Natural killer cell (primary cell): Measurements from ENCODE around the gene PDE5A. TPM values are rescaled to one million over a fixed set of nuclear protein-coding genes. Genes with fewer than 3 reads are reported as not detected.

Source experiments
- ATAC-seq, 3 donors: fragments of 150-1000 bp in 2 of 3; fragments of 200-7000 bp in 1 of 3; cut with Tn5 transposase; 1 replicate in 1 of 3; 2 replicates in 2 of 3; pipeline ENCODE4 v1.10.0; 2021; ENCODE audit warnings: mild to moderate bottlenecking in 2 of 3, moderate library complexity in 2 of 3
- DNase-seq, 2 donors: peaks; one replicate each; pipeline versions ENCODE4 v3.0.0 to v3.0.0-alpha.2; 2013 to 2021; ENCODE audit warnings: mixed read lengths in 1 of 2
- H3K27ac ChIP-seq: one replicate; pipeline ENCODE4 v1.5.1; 2013; ENCODE audit warnings: mild to moderate bottlenecking, low read length
- H3K27me3 ChIP-seq: one replicate; pipeline ENCODE4 v1.6.1; 2013; ENCODE audit warnings: low read length; ENCODE audit not compliant: control insufficient read depth, insufficient read depth
- H3K36me3 ChIP-seq: one replicate; pipeline ENCODE4 v1.6.1; 2013; ENCODE audit warnings: low read length; ENCODE audit not compliant: control insufficient read depth, insufficient read depth
- H3K4me1 ChIP-seq: one replicate; pipeline ENCODE4 v1.6.1; 2013; ENCODE audit warnings: low read length; ENCODE audit not compliant: control insufficient read depth, insufficient read depth
- H3K4me3 ChIP-seq: one replicate; pipeline ENCODE4 v1.5.1; 2013; ENCODE audit warnings: low read length
- H3K9me3 ChIP-seq: one replicate; pipeline ENCODE4 v1.6.1; 2013; ENCODE audit warnings: low read length; ENCODE audit not compliant: control insufficient read depth, insufficient read depth
- H3K27ac Mint-ChIP-seq, 2 donors: one replicate each; pipeline ENCODE4 v1.8.0; 2022; ENCODE audit warnings: mild to moderate bottlenecking in 2 of 2, mixed read lengths in 2 of 2, moderate library complexity in 1 of 2
- H3K27me3 Mint-ChIP-seq, 2 donors: one replicate each; pipeline ENCODE4 v1.8.0; 2022; ENCODE audit warnings: low read depth in 2 of 2, mixed read lengths in 2 of 2
- H3K36me3 Mint-ChIP-seq: one replicate; pipeline ENCODE4 v1.8.0; 2022; ENCODE audit warnings: mixed read lengths
- H3K4me1 Mint-ChIP-seq, 2 donors: one replicate each; pipeline ENCODE4 v1.8.0; 2022; ENCODE audit warnings: mixed read lengths in 2 of 2
- H3K4me3 Mint-ChIP-seq: one replicate; pipeline ENCODE4 v1.8.0; 2022; ENCODE audit warnings: mild to moderate bottlenecking, moderate library complexity, mixed read lengths
- H3K9me3 Mint-ChIP-seq, 2 donors: one replicate each; pipeline ENCODE4 v1.8.0; 2022; ENCODE audit warnings: mixed read lengths in 2 of 2
- CTCF ChIP-seq: fragments of 200-600 bp; IDR thresholded peaks from one replicate; pipeline ENCODE4 v1.8.0; 2022; ENCODE audit warnings: antibody characterized with exemption
- WGBS: methylation state at CpG from one replicate; pipeline ENCODE4 v1.1.7; 2013; ENCODE audit warnings: missing lambda C conversion rate; ENCODE audit not compliant: insufficient coverage; 5-methylcytosine and 5-hydroxymethylcytosine counted together
- intact Hi-C: fragments of 100-400 bp; cut with micrococcal nuclease; formaldehyde crosslinking; loops from one replicate; pipeline ENCODE4 v1.14.2; 2022
- total RNA-seq, 4 donors: library from RNA; stranded (reverse); fragments of 120-200 nt in 1 of 4; gene quantifications; one replicate each; pipeline versions ENCODE4 v1.2.3 to v1.2.4, GENCODE V29; 2013 to 2022

Gene PDE5A
- total RNA-seq, 3 donors from 2014 or later (not counting 1 experiment from before 2014, with no cell fraction given), result 2.1 to 4.0 (median 2.5) TPM

GRCh38 chr4:119536572-119537528 lies 91.8 kb downstream of the PDE5A start:
- Histone ChIP-seq H3K36me3 (no peaks in the 10 kb centered on the region), H3K9me3 (no peaks in the 10 kb centered on the region), H3K4me1 (no peaks in the 10 kb centered on the region), H3K27ac (no peak overlapping the region), H3K4me3 (no peak overlapping the region), H3K27me3 (no peaks in the 10 kb centered on the region)
- Mint-ChIP-seq H3K27ac (no peak overlapping the region), H3K4me1 (no peaks in the 10 kb centered on the region), H3K4me3 (no peak overlapping the region), H3K36me3 (no peaks in the 10 kb centered on the region), H3K9me3 (no peaks in the 10 kb centered on the region), H3K27me3 (no peaks in the 10 kb centered on the region)
- WGBS, result 84% methylated on average over 4 of the region's 6 CpGs
- TF ChIP-seq CTCF, result no peak
- no peak for DNase-seq
- ATAC-seq, result no peak
- intact Hi-C loops, result no loop called here

GRCh38 chr4:119532319-119532718 lies 96.3 kb downstream of the PDE5A start:
- TF ChIP-seq CTCF, result no peak
- ATAC-seq (no peak), DNase-seq (no peak)
- Histone ChIP-seq H3K4me1 (no peaks in the 10 kb centered on the region), H3K9me3 (no peaks in the 10 kb centered on the region), H3K27me3 (no peaks in the 10 kb centered on the region), H3K27ac (no peak overlapping the region), H3K36me3 (no peaks in the 10 kb centered on the region), H3K4me3 (no peak overlapping the region)
- no peaks in the 10 kb centered on the region for H3K27me3 Mint-ChIP-seq
- intact Hi-C loops, result no loop called here
- peaks cover 9% of the 10 kb centered on the region for H3K36me3 Mint-ChIP-seq
- no peaks in the 10 kb centered on the region for H3K4me1 Mint-ChIP-seq
- no peak overlapping the region for H3K4me3 Mint-ChIP-seq
- H3K27ac Mint-ChIP-seq, result no peak overlapping the region
- WGBS, result 100% methylated on average over 1 of the region's 1 CpG
- no peaks in the 10 kb centered on the region for H3K9me3 Mint-ChIP-seq

GRCh38 chr4:119529788-119530187 lies 98.8 kb downstream of the PDE5A start:
- H3K27ac Mint-ChIP-seq, result no peak overlapping the region
- Histone ChIP-seq H3K9me3 (no peaks in the 10 kb centered on the region), H3K36me3 (no peaks in the 10 kb centered on the region), H3K4me3 (no peak overlapping the region), H3K27me3 (no peaks in the 10 kb centered on the region), H3K27ac (no peak overlapping the region), H3K4me1 (no peaks in the 10 kb centered on the region)
- ATAC-seq, result no peak
- 97% methylated on average over 3 of the region's 3 CpGs for WGBS
- H3K27me3 Mint-ChIP-seq, result no peaks in the 10 kb centered on the region
- intact Hi-C loops, result no loop called here
- H3K4me3 Mint-ChIP-seq, result no peak overlapping the region
- no peak for DNase-seq
- no peaks in the 10 kb centered on the region for H3K4me1 Mint-ChIP-seq
- H3K36me3 Mint-ChIP-seq, result peaks cover 9% of the 10 kb centered on the region
- no peak for TF ChIP-seq CTCF
- H3K9me3 Mint-ChIP-seq, result no peaks in the 10 kb centered on the region
